ENCODE results near the gene DGKQ.

Gene DGKQ

GRCh38 chr4:995311-996026 lies 22.1 kb upstream of the DGKQ start:
- no peak for FAIRE-seq

DNA sequence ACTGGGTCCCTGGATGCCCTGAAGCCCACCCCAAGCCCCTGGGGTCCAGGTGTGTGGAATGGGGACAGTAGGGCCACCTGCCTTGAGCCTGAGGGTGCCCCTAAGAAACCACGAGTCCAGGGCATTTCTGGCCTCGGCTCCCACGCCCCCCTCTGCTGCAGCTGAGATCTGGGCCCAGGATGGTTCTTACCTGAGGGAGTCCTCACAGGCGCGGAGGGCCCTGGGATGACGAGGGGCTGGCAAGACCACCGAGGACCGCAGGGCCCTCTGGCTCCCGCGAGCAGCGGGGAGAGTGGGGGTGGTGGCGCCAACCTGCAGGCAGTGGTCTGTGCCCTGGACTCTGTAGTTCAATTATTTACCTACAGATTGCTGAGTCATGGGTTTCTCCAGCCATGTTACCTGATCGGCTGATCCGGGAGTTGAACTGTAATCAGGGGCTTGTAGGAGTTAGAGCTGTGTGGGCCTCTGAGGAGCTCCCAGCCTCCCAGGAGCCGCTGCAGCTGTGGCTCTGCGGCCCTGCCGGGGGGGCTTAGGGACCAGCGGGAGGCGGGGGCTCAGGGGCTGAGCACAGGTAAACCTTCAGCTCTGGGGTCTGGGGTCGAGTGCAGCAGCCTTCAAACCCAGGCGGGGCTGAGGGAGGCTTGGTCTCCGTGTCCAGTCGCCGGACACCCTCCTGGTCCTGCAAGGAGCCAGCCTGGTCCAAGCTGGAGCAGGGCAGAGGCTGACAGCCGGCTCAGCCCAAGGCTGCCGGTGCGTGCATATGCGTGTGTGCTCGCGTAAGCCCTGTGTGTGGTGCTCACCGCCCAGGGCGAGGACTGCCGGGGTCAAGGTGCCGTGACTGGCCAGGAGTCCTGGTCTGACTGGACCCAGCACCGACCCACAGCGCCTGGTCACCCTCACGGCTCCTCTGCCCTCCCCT lies 20.0 kb upstream of the DGKQ start, which contains the start of gene SLC26A1:
Gene SLC26A1 (minus strand): TSS at position 294 of the 919 bp plus-strand sequence. CDS start 1,701 bp downstream, outside the sequence.
- FAIRE-seq: no peak

- no peak for FAIRE-seq
Measured at GRCh38 chr4:992297-993110, 19.1 kb upstream of the DGKQ start.

DNA sequence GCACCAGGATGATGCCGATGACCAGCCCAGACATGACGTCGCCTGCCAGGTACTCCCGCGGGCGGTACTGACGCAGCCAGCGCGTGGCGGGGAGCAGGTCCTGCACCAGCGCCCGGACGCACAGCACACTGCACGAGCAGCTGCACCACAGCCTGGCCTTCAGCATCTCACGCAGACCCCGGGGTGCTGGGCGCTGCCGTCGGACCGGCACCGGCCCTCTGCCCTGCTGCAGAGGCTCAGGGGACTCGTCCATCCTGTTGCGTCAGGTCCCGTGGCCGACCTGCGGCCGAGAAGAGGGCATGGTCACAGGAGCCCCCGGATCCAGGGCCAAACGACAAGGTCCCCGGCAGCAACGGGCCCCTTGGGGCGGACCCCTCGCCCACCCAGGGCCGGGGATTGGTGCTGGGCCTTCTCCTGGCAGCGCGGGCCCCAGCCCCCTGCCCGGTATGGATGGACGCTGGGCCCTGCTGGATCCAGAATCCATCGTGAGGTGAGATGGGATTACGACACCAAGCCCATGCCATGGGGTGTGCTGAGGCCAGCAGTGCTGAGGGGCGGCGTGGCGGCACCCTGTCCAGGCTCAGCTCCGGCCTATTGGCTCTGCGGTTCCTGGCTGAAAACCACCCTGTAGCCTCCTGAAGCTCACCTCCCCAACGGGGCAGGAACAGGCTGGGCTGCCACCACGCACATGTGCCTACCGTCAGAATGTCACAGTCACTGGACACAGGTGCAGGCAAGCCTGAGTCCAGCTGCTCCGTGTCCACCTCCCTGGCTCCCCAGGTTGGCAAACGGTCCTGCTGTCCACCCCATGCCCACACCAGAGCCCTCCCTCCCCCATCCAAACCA lies 18.3 kb upstream of the DGKQ start:
- no peak for FAIRE-seq

DNA sequence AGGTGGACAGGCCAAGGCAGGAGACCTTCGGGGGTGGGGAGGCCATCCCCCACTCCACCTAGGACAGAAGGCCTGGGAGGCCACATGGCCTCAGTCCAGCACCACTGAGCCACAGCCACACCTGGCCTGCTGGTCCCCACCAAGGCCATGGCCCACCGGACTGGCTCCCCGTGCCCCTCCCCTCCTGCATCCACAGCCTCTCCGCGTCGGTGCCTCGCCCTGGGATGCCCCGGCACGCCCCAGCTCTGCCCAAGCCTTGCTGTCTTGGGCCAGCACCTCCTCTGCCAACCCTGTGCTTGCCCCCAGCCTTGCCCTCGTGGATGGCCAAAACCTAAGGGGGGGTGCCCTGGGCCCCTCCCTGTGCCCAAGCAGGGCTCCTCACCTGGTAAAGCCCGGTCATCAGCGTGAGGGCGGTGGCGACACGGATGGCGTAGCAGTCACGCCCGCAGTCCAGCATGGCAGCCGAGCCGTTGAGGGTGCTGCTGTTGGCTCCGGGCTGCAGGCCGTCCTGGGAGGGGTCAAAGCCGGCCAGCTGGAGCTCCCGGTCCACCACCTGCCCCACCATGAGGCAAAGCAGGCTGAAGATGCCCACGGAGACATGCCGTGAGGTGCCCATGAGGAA lies 17.5 kb upstream of the DGKQ start:
- no peak for FAIRE-seq

DNA sequence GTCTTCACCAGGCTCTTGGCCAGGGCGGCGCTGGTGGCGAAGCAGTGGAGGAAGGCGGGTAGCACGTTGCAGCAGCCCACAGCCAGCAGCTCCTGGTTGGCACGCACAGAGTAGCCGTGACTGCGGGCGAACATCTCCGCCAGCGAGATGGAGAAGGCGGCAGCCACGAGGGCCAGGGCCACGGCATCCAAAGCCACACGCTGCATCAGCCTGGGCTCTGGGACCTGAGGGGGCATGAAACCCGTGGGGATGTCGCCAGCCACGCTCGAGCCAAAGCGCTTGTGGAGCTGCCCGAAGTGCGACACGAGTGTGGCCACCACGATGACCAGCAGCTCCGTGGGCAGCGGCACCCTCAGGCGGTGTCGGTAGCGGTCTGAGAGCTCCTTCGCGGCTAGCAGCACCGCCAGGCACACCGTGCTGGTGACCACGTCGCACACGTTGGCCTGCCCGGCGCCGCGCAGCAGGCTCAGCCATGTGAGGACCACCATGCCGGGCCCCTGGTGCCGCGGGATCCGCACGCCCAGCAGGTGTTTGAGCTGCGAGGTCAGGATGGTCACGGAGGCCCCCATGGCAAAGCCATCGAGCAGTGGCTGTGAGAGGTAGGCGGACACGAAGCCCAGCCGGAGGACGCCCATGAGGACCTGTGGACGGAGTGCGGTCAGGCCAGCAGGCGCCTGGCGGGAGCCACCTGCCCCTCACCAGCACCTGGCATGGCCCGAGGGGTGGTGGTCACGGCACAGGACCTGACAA lies 16.5 kb upstream of the DGKQ start:
- no peak for FAIRE-seq

- no peak for FAIRE-seq
Measured at GRCh38 chr4:988726-989721, 15.7 kb upstream of the DGKQ start.

DNA sequence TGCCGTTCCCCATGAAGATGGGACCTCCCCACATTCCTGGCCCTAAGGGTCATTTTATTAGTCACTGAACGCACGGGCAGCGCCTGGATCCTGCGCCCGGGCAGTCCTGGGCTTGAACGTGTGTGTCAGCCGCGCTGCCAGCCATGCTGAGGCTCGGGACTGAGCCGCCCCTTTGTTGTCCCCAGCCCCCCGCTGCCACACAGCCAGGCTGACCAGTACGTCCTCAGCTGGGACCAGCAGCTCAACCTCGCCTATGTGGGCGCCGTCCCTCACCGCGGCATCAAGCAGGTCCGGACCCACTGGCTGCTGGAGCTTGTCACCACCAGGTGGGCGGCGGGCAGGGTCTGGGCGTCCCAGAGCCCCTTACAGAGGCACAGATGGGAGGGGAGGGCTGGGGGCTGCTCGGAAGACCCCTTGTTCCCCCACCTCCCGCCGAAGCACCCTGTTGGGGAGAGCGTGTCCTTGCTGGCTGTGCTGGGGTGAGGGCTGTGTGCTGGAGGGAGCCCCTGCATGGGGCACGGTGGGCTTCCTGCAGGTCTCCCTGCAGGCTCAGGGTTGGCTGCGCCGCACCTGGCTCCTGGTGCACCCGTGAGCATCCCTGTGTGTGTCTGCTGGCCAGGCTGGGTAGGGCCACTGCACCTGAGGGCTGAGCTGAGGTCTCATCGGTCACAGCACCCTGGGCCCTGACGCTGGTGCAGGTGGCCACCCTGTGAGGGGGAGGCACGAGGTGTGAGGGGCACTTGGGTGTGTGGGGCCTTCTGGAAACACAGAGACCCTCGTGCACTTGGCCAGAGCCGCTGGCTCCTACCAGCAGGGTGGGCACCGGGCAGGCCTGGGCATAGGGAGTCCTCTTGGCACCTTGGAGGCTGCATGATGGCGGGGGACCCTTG lies 14.5 kb upstream of the DGKQ start:
- FAIRE-seq: no peak

- FAIRE-seq: no peak
Measured at GRCh38 chr4:986879-987623, 13.7 kb upstream of the DGKQ start, which contains the start of gene IDUA. Gene IDUA (plus strand): TSS chr4:987044. CDS start chr4:987085, 41 bp downstream.

- no peak for FAIRE-seq
Measured at GRCh38 chr4:986428-986878, 13.1 kb upstream of the DGKQ start.

- FAIRE-seq: no peak
Measured at GRCh38 chr4:985123-985830, 11.9 kb upstream of the DGKQ start.

GRCh38 chr4:984336-985054 lies 11.1 kb upstream of the DGKQ start:
- no peak for FAIRE-seq

DNA sequence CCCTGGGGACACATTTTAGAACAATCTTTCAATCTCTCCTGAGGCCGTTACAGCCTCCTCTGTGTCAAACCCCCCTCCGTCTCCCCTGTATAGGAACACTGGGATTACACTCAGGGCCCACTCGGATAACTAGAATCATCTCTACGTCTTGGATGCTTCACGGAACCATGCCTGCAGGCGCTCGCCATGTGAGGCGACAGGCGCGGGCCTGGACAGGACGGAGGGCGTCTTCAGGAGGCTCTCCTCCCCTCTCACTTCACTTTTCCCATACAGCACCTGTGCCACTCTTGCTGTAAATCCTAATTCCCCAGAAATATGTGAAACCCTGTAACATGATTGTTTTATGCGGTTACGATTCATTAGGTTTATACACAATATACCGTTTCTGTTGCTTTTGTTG lies 9.4 kb upstream of the DGKQ start:
- FAIRE-seq: no peak

GRCh38 chr4:982291-982690 lies 8.9 kb upstream of the DGKQ start:
- no peak for FAIRE-seq

DNA sequence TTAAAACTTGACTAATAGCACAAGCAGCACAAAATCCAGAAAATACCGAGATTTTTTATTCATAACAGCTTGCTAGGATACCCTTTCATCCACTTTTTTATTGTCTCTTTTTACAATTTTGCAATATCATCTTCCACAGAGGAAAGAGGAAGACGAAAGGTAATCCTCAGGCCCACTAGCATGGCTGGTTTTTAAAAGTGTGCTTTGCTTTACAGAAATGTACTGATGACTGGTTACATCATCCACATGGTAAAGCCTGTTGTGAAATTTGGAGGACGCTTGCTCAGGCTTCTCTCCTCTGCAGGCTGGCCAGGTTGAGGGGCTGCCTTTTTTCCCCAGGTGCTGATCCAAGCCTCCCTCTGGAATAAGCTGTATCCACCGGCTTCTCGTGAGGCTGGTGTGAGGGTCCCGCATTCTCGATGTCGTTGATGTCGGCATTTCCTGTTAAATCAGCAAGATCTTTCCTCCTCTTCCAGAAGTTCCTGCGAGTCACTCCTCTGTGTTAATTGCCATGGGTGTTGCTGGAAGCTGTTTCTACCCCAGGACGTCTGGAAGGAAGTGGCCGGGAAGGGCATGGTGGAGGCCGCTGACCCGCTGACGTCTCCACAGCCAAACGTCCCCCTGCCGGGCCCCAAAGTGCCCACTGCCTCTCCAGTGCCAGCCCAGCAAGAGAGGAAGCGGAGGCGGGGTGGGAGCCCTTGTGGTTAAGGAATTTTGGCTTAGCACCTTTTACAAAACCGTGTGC lies 5.8 kb upstream of the DGKQ start:
- FAIRE-seq: no peak

Data from colon (tissue), 2 donors.